Eye (tissue), 1 donor: Measurements from ENCODE around the gene COL18A1.
"Not testable (repeated sequence)": the region's sequence is repeated elsewhere in the genome, so short reads cannot be mapped to it uniquely, and the experiment has no call there.

ENCODE experiments used
- DNase-seq: peaks from one replicate; pipeline ENCODE4 v3.0.0-alpha.2; 2015

COL18A1 gene

DNA sequence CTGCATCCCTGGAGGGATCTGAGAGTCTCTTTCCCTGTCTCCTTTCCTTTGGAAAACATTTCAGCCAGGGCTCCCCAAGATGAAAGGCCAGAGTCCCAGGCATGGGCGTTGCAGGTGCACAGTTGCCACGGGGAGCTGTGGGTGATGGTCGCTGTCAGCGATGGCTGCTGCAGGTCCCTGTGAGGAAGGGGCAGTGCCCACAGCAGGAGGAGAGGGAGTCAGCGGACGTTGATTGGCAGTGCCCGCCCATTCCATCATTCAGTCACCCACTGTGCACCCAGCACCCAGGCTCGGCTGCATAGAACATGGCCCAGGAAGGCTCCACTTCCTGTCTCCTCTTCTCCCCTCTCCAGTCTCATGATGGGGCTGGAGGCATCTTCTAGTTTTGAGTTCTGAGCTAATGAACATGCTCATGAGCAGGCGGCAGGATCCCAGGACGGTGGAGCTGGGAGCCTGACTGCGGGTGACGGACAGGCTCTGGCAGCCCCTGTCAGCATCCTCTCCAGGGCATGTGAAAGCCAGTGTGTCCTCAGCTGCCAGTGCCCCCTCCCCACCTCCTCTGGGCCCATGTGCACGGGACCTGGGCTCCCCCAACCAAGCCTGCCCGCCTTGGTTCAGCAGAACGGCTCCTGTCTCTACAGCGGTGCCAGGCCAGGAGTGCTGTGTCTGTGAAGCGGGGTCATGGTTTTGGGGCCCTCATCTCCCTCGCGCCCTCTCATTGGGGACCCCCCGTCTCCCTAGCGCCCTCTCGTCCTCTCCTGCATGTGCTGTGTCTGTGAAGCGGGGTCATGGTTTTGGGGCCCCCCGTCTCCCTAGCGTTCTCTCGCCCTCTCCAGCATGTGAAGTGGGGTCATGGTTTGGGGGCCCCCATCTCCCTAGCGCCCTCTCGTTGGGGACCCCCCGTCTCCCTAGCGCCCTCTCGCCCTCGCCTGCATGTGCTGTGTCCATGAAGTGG is 24.5 kb downstream of the COL18A1 start:
- DNase-seq, result no peak

DNA sequence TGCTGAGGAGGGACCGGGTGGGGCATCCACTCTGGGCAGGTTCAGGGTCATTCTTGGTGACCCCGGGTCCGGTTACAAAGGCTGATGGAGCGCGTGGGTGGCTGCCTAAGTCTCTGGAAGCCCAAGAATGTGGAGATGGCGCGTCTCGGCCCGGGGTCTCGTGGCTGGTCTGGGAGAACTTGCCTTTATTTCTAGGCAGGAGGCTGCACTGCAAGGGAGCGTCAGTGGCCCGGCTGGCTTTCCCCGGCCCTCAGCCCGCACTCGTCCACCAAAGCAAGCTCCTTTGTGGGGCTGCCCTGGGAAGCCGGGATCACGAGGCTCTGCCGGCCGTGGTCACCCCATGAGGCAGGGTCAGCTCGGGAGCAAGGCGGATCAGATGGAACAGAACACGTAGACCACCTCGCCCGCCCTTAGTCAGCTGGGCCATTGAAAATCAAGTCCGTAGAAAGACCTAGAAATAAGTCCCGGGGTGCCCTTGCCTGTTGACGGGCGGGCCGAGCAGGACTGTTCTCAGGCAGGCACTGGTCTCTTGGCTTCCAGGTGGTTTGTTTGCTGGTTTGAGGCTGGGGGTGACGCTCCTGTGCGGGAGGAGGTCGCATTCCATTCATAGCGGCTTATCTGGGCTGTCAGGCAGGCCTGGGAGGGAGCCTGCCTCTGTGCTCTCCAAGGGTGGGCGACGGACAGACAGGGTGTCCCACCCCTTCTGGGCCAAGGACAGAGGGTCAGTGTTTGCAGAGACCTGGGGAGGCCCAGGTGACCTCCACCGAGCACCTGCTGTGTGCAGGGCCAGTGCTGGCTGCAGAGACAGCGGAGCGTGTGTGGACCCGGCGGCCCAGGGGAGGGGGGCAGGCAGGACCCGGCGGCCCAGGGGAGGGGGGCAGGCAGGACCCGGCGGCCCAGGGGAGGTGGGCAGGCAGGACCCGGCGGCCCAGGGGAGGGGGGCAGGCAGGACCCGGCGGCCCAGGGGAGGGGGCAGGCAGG is 25.8 kb downstream of the COL18A1 start:
- peak; percentile 82 for DNase-seq

DNA sequence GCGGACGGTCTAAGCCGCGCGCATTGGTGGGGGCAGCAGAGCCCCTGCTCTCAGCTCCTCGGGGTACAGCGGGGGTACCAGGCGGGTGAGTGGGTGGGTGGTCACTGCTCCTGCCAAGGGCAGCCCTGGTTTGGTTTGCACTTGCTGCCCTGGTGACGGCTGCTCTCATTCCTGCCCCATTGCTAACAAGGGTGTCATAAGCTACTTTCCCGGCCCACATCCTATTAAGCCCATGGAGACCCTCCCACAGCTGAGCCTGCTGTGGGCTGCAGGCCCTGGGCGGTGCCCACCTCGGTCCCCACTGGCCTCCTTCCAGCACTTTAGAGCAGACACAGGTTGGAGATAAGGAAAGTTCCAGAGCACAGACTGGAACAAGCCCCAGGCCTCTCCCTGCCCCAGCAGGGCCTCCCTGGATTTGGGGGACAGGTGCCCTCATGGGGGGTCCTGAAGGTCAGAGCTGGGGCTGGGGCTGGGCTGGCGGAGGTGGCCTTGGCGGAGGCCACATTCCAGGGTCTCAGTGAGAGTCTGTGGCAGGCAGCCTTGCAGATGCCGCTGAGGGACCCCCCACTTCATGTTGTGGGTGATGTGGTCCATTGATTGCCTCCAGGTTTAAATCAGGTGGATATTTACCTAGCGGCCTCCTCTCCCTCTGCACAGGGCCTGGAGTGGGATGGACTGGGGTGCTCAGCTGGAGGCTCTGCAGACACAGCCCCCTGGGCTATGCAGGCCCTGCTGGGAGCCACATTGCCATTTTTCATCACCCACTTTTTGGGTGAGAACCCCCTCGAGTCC is 27.0 kb downstream of the COL18A1 start:
- DNase-seq, result no peak

DNA sequence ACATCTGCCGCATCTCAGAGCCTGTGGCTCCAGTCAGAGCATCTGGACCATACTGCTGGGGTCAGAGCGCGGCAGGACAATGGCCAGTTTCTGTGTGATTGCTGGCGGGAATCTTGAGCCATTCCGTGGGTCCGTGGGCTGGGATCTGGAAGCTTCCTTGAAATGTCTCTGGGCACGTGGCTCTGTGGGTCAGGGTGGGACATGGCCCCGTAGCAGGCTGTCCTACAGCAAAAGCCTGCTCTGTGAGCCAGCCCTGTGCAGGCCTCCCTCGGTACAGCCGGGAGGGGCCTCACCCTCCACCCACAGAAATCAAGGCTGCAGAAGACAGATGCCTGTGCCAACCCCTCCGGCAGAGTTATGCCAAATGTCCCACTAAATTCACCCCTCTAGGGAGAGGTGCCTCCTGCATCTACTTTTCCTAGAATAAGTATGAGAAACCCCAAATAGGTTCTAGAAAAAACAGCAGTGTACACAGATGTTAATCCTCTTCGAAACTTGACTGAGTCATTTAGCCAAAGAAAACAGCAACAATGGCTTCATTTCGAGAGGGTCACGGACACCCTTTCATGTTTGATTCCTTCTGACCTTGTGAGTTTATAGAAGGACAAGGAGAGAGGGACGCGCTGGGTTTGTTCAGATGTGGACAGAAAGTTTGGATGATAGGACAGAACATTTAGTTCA is 27.8 kb downstream of the COL18A1 start:
- DNase-seq, result no peak

DNA sequence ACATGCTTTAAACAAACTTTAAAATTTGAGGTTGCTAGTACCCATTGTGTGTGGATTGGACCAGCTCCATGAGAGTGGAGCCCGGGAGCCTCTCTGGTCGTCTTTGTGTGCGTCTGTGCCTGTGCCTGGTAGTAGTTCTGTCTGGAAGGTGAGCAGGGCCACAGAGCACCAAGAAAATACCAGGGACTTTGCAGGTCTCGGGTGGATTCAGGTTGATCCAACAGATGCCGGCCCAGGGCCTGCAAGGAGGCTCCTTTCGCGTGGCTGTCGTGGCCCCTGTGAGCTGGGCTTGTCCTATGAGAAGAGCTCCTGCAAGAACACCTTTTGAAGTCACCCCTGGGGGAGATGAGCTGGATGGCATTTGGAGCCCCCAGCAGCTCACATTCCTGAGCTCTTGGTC is 28.3 kb downstream of the COL18A1 start:
- DNase-seq, result no peak

DNA sequence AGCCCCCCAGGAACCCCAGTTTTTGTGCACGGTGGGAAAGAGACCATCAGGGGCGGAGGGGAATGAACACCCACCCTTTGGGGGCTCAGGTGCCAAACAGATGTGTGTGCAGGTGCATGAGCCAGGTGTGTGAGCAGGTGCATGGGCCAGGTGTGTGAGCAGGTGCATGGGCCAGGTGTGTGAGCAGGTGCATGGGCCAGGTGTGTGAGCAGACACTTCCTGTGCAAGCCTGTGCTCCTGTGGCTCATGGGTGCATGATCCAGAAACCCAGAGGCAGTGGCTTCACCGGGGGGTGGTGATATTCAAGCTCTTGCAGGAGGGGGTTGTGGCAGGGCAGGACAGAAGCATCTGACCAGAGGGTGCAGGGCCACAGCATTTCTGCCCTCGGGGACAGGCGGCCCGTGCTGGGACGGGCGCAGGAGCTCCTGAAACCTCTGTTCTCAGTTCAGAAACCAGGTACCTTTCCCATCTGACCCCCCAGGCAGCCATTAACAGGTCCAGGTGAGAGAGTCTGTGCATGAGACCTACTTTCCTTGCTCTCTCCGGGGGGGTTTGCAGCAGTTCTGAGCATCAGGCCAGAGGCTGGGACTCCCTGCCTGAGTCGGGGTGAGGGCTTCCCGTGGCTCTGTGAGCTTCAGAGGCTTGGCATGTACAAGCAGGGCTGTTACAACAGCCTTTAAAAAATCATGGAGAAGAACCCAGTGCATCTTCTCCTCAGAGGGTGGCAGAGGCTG is 29.1 kb downstream of the COL18A1 start:
- DNase-seq, result no peak

DNA sequence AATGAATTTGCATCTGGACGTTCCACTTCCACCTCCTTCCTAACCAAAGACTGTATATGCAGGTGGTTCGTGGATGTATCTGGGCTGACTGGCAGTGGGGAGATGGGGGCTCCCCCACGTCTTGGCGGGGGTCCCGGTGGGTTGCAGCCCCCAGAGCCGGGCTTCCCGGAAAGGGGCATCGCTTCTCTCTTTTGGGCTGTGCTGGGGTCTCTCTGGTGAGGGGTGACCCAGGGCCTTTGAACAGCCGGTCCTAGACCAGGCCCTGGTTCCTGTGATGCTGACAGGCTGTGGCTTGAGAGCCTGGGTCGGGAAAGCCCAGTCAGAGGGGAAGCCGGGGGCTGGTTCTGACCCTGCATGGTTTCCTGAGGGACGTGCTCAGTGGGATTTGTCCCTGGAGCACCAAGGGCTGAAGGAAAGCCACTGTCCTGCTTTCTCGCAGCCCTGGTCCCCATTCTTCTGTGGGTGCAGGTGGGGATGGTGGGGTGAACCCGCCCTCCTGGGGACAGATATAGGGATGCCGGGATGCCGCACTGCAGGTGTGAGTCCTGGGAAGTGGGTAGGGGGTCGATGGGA is 29.8 kb downstream of the COL18A1 start:
- DNase-seq, result no peak

DNA sequence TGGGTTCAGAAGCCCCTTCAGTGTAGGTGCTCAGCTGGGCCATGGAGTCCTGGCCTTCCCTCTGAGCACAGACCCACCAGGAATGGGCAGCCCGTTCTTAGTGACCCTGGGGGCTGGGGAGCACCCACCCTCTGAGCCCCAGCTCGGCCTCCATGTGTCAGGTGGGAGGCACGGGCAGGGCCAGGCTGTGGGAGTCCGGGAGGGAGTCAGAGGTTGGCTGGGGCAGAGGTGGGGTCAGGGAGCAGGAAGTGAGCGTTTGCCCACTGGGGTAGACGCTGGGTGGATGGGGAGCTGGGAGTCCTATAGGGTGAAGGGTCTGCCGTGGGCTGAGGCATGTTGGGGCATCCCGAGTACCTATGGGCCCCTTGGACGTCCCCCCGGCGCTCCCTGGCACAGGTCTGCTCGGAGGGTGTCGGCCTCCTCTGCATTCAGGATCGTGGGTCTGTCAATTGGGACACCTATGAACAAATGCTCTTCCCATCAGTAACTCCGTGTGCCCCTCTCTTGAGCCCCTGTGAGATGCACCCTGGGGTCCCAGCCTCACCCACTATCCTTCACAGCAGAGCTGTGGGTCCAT is 30.5 kb downstream of the COL18A1 start:
- no peak for DNase-seq

DNA sequence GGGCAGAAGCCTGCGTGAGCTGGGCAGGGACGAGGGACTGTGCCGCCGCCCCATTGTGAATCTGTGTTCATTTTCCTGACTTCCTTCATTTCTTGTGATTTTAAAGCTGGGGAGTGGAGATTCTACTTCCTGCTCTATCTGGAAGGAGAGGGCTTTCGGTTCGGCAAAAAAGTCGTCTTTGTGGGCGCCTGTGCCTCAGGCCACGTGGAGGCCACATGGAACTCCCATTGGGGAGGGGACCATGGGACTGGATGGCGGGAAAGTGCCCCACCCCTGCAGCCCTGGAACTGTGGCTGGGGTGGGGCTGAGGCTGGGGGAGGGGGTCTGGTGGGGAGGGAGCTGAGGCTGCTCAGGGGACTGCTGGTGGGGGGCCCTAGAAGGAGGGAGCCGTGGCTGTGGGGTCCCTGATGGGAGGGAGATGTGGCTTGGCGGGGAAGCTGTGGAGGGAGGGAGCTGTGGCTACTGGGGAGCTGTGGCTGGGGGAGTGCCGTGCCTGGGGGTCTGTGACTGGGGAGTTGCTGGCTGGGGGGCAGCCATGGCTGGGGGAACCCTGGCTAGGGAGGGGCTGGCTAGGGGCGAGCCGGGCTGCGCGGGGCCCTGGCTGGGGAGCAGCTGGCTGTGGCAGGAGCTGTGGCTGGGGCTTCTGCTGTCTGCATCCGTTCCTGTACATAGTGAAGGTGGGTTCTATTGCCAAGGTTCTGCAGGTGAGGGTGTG is 31.5 kb downstream of the COL18A1 start:
- DNase-seq, result no peak

DNA sequence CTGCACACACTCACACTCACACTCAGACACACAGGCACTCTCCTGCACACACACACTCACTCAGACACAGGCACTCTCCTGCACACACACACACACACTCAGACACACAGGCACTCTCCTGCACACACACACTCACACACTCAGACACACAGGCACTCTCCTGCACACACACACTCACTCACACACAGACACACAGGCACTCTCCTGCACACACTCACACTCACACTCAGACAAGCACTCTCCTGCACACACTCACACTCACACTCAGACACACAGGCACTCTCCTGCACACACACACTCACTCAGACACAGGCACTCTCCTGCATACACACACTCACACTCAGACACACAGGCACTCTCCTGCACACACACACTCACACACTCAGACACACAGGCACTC is 32.9 kb downstream of the COL18A1 start:
- DNase-seq, result not testable (repeated sequence)

DNA sequence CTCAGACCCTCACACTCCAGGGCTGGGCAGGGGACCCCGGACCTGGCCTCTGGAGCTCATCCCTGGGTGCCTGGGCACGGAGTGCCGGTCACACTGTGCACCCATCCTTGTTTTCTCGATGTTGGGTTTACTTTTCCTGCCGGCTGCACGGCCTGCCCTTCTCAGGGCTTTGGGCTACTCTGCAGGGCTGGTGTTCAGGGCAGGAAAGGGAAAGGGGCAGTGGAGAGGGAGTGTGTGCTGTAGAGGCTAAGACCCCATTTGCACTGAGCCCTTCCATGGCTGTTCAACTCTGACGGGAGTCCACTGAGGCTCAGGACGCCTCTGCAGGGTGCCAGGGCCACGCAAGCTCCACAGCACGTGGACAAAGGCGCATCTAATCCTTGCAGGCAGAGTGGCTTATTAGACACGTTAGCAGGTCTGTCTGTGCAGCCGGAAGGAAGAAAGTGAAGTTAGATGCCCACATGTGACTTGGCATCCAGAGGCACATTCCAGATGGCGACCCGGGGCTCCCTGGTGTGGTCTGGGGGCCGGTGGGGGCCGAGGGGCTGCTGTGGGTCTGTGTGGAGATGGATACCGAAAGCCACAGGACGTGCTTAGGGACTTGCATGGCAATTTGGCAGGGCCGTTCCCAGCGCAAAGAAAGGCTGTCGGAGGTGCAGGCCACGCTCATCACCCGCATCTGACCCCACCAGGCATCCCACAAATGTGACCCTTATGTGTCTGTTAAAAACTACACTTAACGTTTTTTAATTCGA is 33.6 kb downstream of the COL18A1 start:
- DNase-seq, result no peak

DNA sequence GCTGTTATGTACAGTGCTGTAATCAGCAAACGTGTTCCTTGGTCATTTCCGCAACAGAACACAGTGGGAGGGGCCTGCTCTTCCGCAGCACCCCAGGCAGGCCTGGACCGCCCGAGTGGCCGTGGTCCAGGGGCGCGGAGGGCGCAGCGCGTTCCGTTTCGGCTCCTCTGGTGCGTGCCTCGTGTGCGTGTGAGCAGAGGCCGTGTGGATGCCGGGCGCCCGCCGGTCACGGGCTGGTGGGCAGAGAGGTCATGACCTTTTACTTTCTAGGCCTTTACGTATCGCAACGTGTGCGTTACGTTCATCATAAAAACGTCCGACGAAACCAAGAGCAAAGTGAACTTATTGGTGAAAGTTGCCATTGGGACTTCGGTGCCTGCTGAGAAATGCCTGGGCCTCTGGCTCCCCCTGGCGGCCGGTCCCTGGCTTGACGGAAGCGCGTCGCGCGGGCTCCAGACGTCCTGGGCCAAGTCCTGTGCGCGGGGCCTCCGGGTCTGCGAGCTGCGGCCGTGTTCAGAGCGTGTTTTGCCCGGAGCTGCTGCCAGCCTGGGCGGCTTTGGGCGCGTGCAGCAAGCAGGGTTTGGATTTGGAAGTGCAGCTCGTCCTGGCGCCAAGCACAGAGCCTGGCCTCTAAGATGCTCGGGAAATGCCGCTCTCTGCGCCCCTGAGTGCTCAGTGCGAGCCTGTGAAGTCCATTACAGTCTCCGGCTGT is 34.4 kb downstream of the COL18A1 start:
- peak; percentile 95 for DNase-seq

DNA sequence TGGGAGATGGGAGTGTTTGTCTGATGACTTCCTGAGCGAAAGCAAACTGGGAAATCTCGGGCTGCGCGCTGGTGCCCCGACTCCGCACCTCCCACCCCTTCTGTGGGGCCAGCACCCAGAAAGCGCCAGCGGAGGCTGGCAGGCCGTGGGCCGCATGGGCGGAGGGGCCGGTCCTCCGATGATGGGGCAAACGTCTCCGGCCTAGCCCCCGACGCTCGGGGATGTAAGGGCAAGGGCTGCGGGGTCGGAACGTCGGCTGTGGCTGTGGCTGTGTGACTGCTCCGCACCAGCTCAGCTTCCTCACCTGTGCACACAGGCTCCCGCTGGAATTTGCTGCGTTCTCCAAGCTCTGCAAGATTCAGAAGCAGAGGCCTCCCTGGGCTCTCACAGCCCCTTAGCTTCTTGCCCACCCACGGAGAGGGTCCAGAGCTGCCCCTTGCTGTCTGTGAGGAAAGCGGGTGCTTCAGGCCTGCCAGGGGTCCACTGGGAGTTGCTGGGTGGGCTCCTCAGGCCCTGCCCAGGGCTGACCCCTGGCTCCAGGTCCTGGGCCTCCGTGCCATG is 35.0 kb downstream of the COL18A1 start:
- no peak for DNase-seq

DNA sequence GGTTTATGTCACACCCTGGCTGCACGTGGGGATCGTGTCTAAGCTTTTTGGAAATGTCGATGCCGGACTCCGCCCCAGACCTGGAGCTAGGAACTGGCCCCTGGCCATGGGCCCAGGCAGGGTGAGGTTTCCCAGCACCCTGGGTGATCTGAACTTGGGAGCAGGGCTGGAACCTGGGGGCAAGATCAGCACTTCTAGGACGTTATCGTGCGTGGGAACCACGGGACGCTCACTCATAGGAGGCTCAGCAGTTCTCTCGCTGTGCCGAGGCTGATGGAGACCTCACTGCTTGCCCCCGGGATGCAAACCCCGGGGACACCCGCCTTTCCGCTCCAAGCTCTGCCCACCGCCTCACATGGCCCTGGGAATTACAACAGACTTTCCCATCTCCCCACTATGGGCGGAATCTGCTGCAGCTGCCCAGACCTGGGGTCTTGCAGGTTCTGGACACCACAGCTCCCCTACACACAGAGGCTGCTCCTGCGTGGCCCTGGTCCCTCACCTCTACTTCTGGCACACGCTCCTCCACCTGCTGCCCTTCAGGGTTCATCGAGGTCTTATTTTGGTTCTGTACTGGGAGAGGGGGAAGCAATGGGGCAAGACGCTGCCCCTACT is 35.9 kb downstream of the COL18A1 start:
- DNase-seq, result no peak

DNA sequence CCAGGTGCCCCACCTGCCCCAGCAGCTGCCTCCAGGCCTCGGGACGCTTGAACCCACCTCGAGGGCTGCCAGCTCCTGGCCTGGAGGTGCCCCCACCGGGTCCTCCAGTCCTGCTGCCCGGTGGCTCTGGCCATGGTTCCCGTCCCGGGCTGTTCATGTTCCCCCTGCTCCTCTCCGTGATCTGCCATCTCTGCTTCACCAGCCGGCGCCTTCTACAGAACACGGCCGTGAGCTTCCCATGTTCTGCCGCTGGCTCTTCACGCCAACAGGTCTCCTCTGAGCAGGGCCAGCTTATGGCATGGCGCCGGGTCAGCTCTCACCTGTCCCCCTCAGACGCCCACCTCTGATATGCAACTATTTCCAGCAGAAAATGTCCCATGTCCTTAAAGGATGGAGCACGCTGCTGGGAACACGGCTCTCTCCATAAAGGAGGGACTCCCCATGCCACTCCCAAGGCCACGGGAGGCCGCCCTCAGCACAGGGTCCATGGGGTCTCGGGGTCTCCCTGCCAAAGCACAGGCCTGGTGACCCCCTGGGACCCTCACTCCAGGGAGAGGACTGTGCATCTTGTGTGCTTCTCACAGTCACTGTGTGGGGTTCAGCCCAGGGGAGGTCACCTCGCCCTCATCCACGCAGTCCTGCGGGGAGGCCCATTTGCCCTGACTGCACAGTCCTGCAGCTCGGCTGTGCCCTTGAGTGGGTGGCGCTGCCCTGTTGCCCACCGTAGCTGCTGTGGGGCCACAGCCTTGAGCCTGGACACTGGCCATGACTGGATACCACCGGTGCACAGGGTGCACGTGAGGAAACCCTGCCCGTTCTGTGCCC is 36.7 kb downstream of the COL18A1 start:
- DNase-seq, result no peak

DNA sequence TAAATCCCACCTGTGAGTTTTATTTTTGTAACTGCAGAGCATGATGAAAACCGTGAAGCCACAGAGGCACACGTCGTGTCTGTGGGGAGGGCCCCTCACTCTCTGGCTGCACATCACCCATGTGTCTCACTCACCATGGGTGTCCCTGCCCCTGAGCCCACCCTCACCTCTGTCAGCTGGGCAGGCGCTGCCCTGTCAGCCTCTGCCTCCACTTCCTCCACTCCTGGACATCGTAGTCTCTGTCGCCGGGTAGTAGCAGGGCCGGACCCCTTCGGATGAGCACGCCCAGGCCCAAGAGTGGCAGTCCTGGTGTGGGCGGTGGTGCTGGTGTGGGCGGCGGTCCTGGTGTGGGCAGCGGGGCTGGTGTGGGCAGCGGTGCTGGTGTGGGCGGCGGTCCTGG is 37.3 kb downstream of the COL18A1 start:
- no peak for DNase-seq
